NCI-H69 (cell line): ENCODE data around the gene CNTNAP2.
"Not testable (repeated sequence)": the region's sequence is repeated elsewhere in the genome, so short reads cannot be mapped to it uniquely, and the experiment has no call there.

Experiments used
- DNase-seq: peaks from one replicate; lab custom pipeline; 2025; lab: John Stamatoyannopoulos, UW

The CNTNAP2 gene

DNA sequence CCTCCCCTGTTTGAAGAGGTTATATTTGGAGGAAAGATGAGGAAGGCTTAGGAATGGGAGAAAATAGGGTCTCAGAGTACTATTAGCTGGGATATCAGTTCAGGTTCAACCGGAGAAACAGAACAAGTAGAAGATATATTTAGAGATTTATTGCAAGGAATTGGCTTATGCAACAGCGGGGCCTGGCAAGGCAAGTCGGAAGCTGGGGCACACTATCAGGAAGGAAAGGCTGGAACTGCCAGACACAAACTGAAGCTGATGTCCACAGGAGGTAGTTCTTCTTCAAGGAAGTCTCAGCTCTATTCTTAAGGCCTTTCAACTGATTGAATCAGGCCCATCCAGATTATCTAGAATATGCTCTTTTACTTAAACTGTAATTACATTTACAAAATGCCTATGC lies 1534.4 kb downstream of the CNTNAP2 start:
- no peak for DNase-seq

DNA sequence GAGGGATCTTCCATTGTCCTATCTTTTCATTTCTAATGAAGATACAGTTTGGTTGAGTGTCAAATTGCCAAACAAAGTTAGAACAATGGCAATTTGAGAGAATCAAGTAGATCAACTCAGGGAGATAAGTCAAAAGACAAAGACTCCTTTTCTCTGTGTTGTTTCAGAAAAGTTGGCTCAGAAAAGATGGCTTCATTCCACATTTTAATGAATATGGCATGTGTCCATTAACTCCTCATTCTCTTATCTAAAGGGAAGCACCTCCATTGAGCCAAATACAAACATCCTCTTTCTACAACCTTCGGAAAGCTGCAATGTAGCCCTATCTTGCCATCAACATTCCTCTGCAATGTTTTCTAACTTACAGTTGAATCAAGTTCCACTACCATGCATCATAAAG lies 1535.0 kb downstream of the CNTNAP2 start:
- no peak for DNase-seq

DNA sequence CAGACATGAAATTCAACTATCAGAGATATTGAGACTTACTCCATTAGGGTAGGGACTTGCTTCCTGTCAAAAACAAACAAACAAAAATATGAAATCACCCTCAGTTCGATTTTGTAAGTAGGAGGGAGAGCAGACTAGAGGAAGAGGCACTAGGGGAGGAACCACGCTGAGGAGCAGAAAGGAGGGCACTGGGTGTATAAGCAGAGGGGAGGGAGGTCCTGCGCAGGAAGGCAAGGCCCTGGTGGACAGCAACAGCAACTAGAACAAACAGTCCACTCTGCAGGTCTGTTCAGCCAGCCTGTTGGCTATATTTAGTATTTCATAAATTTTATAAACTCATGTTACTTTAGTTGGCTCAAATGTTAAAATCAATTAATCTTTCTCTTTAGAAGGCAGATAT lies 1536.9 kb downstream of the CNTNAP2 start:
- DNase-seq: peak; percentile 11

DNA sequence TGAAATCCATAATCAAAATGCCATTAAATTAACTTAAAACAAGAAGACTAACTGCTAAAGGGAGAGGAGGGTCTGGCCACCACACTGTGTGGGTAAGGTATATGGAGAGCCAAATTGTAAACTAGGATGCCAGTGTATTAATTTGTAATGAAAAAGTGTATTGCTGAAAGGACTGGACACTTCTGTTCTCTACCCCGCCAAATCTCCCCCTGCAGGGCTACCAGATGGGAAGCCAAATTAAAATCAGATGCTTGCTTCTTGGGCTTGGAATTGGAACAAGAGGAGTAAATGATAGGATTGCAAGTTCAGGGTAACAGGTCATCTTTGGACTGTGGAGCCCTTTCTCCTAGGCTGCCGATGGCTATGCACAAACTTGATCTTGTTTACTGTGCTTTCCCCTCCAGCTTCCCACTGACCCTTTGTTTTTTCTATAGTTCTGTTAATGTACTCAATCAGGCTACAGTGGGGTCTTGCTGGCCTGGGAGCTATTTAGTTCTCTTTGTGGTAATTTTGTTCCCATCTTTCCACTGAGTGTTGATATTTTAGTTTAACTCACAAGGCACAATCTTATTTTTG lies 1541.9 kb downstream of the CNTNAP2 start:
- peak; percentile 57 for DNase-seq

DNA sequence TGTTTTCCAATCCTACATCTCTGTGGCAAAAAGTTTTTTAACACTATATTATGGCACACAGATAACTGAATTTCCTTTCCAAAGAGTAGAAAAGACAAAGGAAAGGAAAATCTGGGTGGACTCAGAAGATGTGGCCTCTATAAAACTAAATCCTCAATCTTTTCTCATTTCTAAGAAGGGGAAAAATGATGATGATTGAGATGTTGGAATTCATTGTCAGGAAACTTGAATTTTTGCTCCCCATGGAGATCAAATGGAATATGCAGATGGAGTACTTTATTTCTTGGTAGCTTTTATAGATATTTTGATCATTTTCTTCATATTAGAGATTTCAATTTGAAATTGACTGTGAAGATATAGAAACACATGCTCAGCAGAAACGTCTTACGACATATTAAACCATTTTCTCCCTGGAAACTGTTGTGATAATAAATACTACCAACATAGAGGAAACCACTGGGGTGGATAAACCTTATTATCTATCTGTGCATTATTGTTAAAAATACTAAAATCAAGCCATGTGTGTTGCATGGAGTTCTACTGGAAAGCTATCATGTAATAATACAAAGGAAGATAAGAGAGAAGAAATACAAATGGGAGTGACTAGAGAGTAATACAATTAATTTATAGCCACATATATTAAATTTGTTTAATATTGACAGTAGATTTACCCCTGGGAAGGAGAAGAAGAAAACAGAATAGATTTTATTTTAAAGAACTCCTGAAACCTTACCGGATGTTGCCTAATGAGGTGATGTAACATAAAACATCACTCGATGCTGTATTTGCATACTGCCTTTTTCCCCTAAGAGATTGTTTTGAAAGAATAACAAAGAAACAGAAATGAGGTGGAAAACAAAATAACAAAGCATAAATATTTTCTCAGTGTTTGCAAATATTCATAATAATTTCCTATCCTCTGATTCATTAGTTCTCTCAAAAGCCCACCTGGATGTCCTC lies 1542.7 kb downstream of the CNTNAP2 start:
- no peak for DNase-seq

DNA sequence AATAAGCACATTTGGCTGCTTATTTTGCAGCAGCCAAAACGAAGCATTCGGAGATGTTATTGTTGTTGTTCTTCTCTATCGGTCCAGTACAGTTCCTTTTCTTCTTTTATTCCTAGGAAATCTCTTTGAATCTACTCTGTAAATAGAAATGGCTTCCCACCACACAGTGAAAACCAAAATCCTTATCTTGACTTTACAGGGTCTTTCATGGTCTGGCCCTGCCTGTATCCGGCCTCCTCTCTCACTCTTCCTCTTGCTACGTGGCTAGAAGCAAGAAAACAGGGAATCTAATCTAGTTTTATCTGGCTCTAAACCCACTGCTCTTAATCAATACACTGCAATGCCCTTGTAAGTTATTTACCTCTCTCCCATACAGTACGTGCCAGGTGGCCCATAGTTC lies 1547.9 kb downstream of the CNTNAP2 start:
- DNase-seq: no peak

GRCh38 chr7:147670759-147671158 lies 1554.2 kb downstream of the CNTNAP2 start:
- DNase-seq: no peak

DNA sequence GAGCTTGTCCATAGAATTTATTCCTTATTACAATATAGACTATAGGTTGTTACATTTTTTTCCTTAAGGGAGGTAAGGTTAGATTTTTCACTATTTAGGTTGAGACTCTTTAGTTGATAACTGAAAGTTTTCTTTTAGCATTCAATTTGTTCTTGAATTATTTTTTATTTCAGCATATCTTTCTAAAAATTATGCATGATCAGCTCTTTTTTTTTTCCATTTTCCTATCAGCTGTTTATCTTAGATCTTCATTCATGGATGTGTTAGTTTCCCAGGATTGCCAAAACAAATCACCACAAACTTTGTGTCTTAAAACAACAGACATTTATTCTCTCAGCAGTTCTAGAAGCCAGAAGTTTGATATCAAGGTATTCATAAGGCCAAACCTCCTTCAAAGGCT lies 1558.1 kb downstream of the CNTNAP2 start:
- DNase-seq: no peak

DNA sequence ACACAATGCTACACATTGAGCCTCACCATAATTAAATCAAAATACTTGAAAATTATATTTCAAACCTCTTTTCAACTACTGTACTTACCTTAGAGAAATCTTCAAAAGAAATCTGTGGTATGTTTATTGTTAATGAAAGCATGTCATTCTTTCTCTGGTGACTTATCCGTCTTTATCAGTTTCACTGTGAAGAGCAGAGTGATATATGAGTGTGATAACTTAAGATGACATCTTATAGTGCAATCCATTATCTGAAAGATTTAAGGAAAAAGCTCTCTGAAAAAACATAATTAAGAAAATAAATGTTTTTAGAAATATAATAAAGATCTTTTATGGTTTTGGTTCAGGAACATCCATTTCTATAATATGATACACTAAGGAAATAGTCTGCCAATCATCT lies 1562.3 kb downstream of the CNTNAP2 start:
- no peak for DNase-seq

DNA sequence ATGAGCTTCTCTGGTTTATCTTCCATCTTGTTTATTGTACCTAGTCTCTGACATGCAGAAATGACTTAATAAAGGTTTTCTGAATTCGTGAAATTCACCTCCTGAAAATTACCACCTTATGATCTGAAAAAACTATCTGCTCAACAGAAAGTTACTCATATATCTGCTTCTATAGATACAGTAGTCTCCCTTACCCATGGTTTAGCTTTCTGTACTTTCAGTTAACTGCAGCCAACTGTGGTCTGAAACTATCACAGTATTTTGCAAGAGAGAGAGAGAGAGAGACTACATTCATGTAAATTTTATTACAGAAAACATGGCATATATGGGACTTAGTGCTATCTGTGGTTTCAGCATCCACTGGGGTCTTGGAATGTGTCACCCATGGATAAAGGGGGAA lies 1564.9 kb downstream of the CNTNAP2 start:
- no peak for DNase-seq

DNA sequence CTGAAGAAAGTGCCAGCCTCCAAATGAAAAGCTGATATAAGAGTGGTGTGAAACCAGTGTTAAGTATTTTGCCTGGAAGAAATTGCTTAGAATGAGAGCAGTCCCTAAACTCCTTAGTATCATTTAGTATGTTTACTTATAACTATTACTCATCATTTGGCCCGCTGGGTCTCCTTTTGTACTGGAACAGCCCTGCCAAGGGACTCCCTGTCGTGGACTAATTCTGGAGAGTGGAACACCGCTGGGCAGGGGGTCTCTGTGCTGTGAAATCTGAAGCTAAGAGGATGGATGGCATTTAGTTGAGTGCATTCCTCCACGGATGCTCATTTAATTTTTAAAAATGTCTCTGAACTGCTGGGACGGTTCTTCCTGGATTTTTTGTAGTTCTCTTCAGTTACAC lies 1584.1 kb downstream of the CNTNAP2 start:
- DNase-seq: peak; percentile 95

GRCh38 chr7:147707926-147708325 lies 1591.3 kb downstream of the CNTNAP2 start:
- DNase-seq: no peak

DNA sequence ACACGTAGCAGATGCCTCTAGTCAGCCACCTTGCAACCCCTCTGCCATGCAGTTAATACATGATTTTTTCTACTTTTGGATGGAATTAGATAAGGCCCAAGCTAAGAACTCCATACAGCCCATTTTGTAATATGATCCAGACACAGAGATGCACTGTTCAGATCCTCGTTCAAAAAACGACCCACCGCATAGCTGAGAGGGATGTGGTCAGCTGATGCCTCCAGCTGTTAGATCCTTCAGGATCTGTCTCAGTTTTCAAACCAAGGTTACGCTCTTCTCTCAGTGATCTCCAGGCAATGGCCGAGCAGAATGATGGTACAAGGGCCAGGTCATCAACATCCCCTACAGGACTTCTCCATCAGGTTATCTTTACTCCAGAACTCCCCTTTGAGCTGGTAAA lies 1592.3 kb downstream of the CNTNAP2 start:
- no peak for DNase-seq

DNA sequence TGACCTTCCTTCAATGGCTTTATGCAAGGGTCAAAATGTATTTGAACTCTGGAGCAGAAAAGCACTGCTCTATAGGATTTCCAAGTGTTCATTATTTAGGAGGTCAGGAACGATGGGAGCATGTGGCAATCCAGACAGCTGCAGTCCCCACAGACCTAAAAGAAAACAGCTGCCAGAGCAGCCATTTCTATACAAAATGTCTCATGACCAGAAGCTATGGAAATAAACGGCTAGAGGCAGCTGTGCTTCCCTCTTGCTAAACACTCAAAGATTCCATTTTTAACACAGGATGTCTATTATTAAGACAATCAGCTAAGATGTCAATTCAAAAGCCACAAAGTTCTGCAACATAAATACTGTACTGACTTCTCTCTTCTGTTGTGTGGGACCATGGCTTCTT lies 1594.8 kb downstream of the CNTNAP2 start:
- DNase-seq: no peak

- DNase-seq: peak; percentile 33
Observed at GRCh38 chr7:147721962-147722830, 1605.6 kb downstream of the CNTNAP2 start.

- no peak for DNase-seq
Observed at GRCh38 chr7:147723536-147723935, 1606.9 kb downstream of the CNTNAP2 start.

DNA sequence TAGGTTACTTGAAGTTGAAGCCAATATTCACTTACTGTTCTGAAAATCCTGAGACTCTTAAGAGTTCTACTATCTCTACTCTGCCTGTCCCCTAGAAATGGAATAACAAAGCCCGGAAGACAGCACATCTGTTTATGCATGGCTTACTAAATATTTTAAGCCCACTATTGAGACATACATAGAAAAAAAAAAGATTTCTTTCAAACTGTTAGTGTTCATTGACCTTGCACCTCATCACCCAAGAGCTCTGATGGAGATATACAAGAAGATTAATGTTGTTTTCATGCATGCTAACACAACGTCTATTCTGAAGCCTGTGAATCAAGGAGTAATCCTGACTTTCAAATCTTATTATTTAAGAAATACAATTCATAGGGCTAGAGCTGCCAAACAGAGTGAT lies 1614.7 kb downstream of the CNTNAP2 start:
- DNase-seq: no peak

DNA sequence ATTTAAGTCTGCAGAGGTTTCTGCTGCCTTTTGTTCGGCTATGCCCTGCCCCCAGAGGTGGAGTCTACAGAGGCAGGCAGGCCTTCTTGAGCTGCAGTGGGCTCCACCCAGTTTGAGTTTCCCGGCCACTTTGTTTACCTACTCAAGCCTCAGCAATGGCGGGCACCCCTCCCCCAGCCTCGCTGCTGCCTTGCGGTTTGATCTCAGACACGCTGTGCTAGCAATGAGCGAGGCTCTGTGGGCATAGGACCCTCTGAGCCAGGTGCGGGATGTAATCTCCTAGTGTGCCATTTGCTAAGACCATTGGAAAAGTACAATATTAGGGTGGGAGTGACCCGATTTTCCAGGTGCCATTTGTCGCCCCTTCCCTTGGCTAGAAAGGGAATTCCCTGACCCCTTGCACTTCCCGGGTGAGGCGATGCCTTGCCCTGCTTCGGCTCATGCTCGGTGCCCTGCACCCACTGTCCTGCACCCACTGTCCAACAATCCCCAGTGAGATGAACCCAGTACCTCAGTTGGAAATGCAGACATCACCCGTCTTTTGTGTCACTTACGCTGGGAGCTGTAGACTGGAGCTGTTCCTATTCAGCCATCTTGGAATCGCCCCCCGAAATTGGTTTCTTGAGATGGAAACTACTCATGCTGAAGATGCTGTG lies 1621.1 kb downstream of the CNTNAP2 start:
- DNase-seq: not testable (repeated sequence)

GRCh38 chr7:147742301-147742700 lies 1625.7 kb downstream of the CNTNAP2 start:
- DNase-seq: no peak

DNA sequence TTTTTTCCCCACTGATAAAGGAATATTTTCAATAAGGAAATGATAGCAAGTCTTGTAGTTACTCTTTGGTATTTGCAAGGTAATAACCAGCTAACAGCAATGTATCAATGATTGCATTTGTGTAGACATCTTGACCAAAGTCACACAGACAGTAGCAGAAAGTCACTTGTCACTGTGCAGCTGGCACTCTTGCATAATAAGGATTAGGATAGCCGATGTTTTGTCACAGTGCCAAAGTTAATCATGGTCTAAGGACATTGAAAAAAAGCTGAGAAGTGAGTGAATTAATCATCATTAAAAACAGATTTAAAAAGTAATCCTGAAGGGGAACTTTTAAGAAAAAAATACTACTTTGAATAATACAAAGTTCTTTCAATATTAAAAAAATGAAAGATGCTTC lies 1639.7 kb downstream of the CNTNAP2 start:
- peak; percentile 77 for DNase-seq

- DNase-seq: peak; percentile 92
Observed at GRCh38 chr7:147759327-147759943, 1642.8 kb downstream of the CNTNAP2 start.

DNA sequence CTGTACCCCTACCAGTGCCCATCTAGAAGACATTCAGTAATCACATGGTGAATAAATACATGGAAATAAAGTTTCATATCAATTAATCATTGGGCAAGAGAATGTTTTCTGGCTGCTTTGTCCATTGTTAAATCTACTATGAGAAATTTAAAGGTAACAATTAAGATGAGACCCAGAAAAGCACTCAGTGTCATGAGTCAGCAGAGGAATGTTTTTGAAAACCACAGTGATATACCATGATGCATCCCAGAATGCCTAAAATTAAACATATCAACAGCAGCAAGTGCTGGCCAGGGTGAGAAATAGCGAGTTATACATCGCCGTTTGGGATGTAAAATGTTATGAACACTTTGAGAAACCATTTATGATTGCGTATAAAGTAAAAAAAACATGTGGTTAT lies 1648.7 kb downstream of the CNTNAP2 start:
- no peak for DNase-seq
